OCI-LY3 (cell line): ENCODE data around the gene CPNE6.

Experiments used
- H2AFZ ChIP-seq: fragments of 200-600, 300-600 bp; shearing (Covaris generic); 2 replicates; pipeline ENCODE4 v1.6.0; 2014; ENCODE audit warnings: antibody characterized with exemption, low read depth, low read length
- H3K27ac ChIP-seq: fragments of 200-600, 300-600 bp; sonication (generic); 2 replicates; pipeline ENCODE4 v1.5.1; 2014; ENCODE audit warnings: mild to moderate bottlenecking, low read length, moderate library complexity, mixed read lengths
- H3K27me3 ChIP-seq: fragments of 200-600, 300-600 bp; sonication (generic); 2 replicates; pipeline ENCODE4 v1.6.1; 2014; ENCODE audit warnings: low read depth, low read length, mixed read lengths
- H3K36me3 ChIP-seq: fragments of 200-600, 300-600 bp; sonication (generic); replicated peaks from 2 replicates; pipeline ENCODE3; 2014; ENCODE audit warnings: low read depth, low read length, mixed read lengths
- H3K4me1 ChIP-seq: fragments of 300-600, 200-600 bp; sonication (generic); 2 replicates; pipeline ENCODE4 v1.6.1; 2014; ENCODE audit warnings: low read length, mixed read lengths
- H3K4me2 ChIP-seq: fragments of 200-600, 300-600 bp; sonication (generic); 2 replicates; pipeline ENCODE4 v1.6.1; 2014; ENCODE audit warnings: low read length, mixed read lengths
- H3K4me3 ChIP-seq: fragments of 300-600, 200-600 bp; sonication (generic); 2 replicates; pipeline ENCODE4 v1.5.1; 2014; ENCODE audit warnings: antibody characterized with exemption, mild to moderate bottlenecking, low read length, moderate library complexity
- H3K79me2 ChIP-seq: fragments of 300-600, 200-600 bp; shearing (Covaris generic); 2 replicates; pipeline ENCODE4 v1.6.1; 2014; ENCODE audit warnings: mild to moderate bottlenecking, low read length, mixed read lengths
- H3K9ac ChIP-seq: fragments of 300-600, 200-600 bp; shearing (Covaris generic); 2 replicates; pipeline ENCODE4 v1.6.0; 2014; ENCODE audit warnings: mild to moderate bottlenecking, low read length, moderate library complexity
- H3K9me3 ChIP-seq: fragments of 200-600, 300-600 bp; shearing (Covaris generic); 2 replicates; pipeline ENCODE4 v1.6.1; 2014; ENCODE audit warnings: low read length, mixed read lengths; ENCODE audit not compliant: insufficient read depth
- H4K20me1 ChIP-seq: fragments of 200-600, 300-600 bp; sonication (generic); 2 replicates; pipeline ENCODE4 v1.6.1; 2016; ENCODE audit warnings: low read length, mixed read lengths; ENCODE audit not compliant: insufficient read depth
- CTCF ChIP-seq: fragments of 200-600, 300-600 bp; sonication (generic); IDR thresholded peaks from 2 replicates; pipeline ENCODE4 v1.5.1; 2014; ENCODE audit warnings: antibody characterized with exemption, low read length, low read depth
- EZH2phosphoT487 ChIP-seq: fragments of 200-600 bp; shearing (Covaris generic); IDR thresholded peaks from 2 replicates; pipeline ENCODE4 v1.6.1; 2018; ENCODE audit warnings: antibody characterized with exemption, mixed run types, low read depth

CPNE6 gene

GRCh38 chr14:24081739-24082211 is 10.4 kb downstream of the CPNE6 start:
- no peaks in the 10 kb centered on the region for H3K79me2 ChIP-seq
- no peak overlapping the region for H3K27ac ChIP-seq
- peak overlapping the region; percentile 64; the same call in 1 of the 2 replicates for H2AFZ ChIP-seq
- H3K9ac ChIP-seq, result peak overlapping the region; percentile 66
- H3K27me3 ChIP-seq, result peaks cover 17% of the 10 kb centered on the region
- H3K9me3 ChIP-seq, result no peaks in the 10 kb centered on the region
- H3K4me3 ChIP-seq, result peak overlapping the region; percentile 86
- H4K20me1 ChIP-seq, result no peaks in the 10 kb centered on the region
- TF ChIP-seq EZH2phosphoT487 (no peak), CTCF (no peak)
- H3K4me1 ChIP-seq, result peaks cover 14% of the 10 kb centered on the region
- H3K36me3 ChIP-seq, result no peaks in the 10 kb centered on the region
- peak overlapping the region; percentile 88 for H3K4me2 ChIP-seq

- no peaks in the 10 kb centered on the region for H3K79me2 ChIP-seq
- no peak for TF ChIP-seq CTCF
- TF ChIP-seq EZH2phosphoT487, result no peak
- no peak overlapping the region for H3K4me3 ChIP-seq
These were observed 11.2 kb downstream of the CPNE6 start for GRCh38 chr14:24082411-24083080.

GRCh38 chr14:24083462-24083861 is 12.1 kb downstream of the CPNE6 start:
- H2AFZ ChIP-seq, result no peak overlapping the region
- no peaks in the 10 kb centered on the region for H3K36me3 ChIP-seq
- H3K9me3 ChIP-seq, result no peaks in the 10 kb centered on the region
- no peak overlapping the region for H3K27ac ChIP-seq
- no peak overlapping the region for H3K4me2 ChIP-seq
- H4K20me1 ChIP-seq, result no peaks in the 10 kb centered on the region
- TF ChIP-seq EZH2phosphoT487, result no peak
- no peak for TF ChIP-seq CTCF
- no peak overlapping the region for H3K4me3 ChIP-seq
- H3K9ac ChIP-seq, result no peak overlapping the region
- peaks cover 17% of the 10 kb centered on the region for H3K27me3 ChIP-seq
- peaks cover 14% of the 10 kb centered on the region for H3K4me1 ChIP-seq
- no peaks in the 10 kb centered on the region for H3K79me2 ChIP-seq

More at GRCh38 chr14:24082411-24083080, 11.2 kb downstream of the CPNE6 start:
- H2AFZ ChIP-seq, result no peak overlapping the region
- H3K27ac ChIP-seq, result no peak overlapping the region
- H3K9me3 ChIP-seq, result no peaks in the 10 kb centered on the region
- peaks cover 17% of the 10 kb centered on the region for H3K27me3 ChIP-seq
- H3K9ac ChIP-seq, result no peak overlapping the region
- H3K4me2 ChIP-seq, result no peak overlapping the region
- no peaks in the 10 kb centered on the region for H3K36me3 ChIP-seq
- no peaks in the 10 kb centered on the region for H4K20me1 ChIP-seq
- H3K4me1 ChIP-seq, result peaks cover 14% of the 10 kb centered on the region

GRCh38 chr14:24084440-24084839 is 13.1 kb downstream of the CPNE6 start:
- no peaks in the 10 kb centered on the region for H3K36me3 ChIP-seq
- H3K9me3 ChIP-seq, result no peaks in the 10 kb centered on the region
- H3K4me2 ChIP-seq, result no peak overlapping the region
- H3K27me3 ChIP-seq, result peaks cover 17% of the 10 kb centered on the region
- H3K27ac ChIP-seq, result no peak overlapping the region
- no peak overlapping the region for H3K9ac ChIP-seq
- TF ChIP-seq EZH2phosphoT487 (no peak), CTCF (no peak)
- peaks cover 14% of the 10 kb centered on the region for H3K4me1 ChIP-seq
- no peaks in the 10 kb centered on the region for H3K79me2 ChIP-seq
- no peaks in the 10 kb centered on the region for H4K20me1 ChIP-seq
- no peak overlapping the region for H2AFZ ChIP-seq
- H3K4me3 ChIP-seq, result no peak overlapping the region
